ENCODE data around the gene C15orf39.

- TF ChIP-seq EZH2 (IDR thresholded peaks at IDR 0.05; ENCODE audit: insufficient read depth, poor library complexity, severe bottlenecking) (no peak), EZH2phosphoT487 (IDR thresholded peaks at IDR 0.05; ENCODE audit: insufficient read depth, low read depth) (no peak)
Measured at GRCh38 chr15:75161917-75162414, 39.7 kb upstream of the C15orf39 start.

Data from GM23248 (cell line).